ENCODE data around the gene RXYLT1. TPM values are rescaled to one million over a fixed set of nuclear protein-coding genes. Genes with fewer than 3 reads are reported as not detected.

RXYLT1 gene
- total RNA-seq, 1 donor from 2014 or later, result 18.6 TPM

DNA sequence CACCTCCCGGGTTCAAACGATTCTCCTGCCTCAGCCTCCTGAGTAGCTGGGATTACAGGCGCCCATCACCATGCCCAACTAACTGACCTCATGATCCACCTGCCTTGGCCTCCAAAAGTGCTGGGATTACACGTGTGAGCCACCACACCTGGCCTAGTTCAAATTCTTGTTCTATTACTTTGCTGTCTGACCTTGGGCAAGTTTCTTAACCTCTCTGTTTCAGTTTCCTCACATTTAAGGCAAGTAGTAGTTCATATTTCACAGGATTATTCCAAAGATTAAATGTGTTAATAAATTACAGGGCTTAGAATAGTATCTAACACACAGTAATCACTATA lies 10.9 kb downstream of the RXYLT1 start:
- TF ChIP-seq, protein P1, sequence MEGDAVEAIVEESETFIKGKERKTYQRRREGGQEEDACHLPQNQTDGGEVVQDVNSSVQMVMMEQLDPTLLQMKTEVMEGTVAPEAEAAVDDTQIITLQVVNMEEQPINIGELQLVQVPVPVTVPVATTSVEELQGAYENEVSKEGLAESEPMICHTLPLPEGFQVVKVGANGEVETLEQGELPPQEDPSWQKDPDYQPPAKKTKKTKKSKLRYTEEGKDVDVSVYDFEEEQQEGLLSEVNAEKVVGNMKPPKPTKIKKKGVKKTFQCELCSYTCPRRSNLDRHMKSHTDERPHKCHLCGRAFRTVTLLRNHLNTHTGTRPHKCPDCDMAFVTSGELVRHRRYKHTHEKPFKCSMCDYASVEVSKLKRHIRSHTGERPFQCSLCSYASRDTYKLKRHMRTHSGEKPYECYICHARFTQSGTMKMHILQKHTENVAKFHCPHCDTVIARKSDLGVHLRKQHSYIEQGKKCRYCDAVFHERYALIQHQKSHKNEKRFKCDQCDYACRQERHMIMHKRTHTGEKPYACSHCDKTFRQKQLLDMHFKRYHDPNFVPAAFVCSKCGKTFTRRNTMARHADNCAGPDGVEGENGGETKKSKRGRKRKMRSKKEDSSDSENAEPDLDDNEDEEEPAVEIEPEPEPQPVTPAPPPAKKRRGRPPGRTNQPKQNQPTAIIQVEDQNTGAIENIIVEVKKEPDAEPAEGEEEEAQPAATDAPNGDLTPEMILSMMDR (IDR thresholded peaks at IDR 0.05), result no peak
- Mint-ChIP-seq H3K9me3 (ENCODE audit: unreplicated experiment) (no peaks in the 10 kb centered on the region), H3K4me3 (ENCODE audit: unreplicated experiment) (no peak overlapping the region), H3K27ac (ENCODE audit: unreplicated experiment) (no peak overlapping the region), H3K36me3 (ENCODE audit: unreplicated experiment) (peaks cover 22% of the 10 kb centered on the region), H3K27me3 (ENCODE audit: unreplicated experiment) (no peaks in the 10 kb centered on the region), H3K4me1 (ENCODE audit: unreplicated experiment) (peaks cover 4% of the 10 kb centered on the region)
- DNase-seq (ENCODE audit: extremely low spot score, unreplicated experiment), result no peak

DNA sequence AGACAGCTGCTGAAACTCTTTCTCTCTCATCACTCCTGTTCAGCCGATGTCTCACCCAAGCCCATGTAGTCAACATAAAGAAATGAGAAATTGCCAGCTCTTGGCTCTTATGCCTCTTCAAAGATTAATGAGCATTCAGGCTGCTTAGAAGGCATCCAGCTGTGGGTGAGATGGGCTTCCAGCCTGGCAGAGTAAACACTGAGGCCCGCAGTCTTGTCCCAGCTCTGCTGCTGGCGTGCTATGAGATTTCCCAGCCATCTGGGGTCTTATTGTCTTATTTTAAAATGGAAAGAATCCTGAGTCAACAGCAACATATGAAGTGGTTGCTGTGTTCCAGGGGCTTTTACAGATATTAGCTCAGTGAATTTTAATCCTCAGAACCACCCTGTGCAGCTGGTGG lies 12.6 kb downstream of the RXYLT1 start:
- no peak overlapping the region for H3K4me3 Mint-ChIP-seq (ENCODE audit: unreplicated experiment)

DNA sequence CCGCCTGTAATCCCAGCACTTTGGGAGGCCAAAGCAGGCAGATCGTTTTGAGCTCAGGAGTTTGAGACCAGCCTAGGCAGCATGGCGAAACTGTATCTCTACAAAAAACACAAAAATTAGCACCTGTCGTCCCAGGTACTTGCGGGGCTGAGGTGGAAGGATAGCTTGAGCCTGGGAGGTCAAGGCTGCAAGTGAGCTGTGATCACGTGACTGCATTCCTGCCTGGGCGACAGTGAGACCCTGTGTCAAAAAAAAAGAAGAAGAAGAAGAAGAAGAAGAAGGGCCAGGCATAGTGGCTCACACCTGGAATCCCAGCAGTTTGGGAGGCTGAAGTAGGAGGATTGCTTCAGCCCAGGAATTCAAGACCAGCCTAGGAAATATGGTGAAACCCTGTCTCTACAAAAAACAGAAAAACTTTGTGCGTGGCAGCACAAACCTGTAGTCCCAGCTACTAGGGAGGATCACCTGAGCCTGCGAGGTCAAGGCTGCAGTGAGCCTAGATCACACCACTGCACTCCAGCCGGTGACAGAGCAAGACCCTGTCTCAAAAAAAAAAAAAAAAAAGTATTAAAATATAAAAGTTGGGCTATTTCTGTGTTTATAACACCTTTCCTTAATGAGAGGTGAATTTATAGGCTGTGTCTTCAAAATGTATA lies 15.5 kb downstream of the RXYLT1 start:
- Mint-ChIP-seq H3K4me3 (ENCODE audit: unreplicated experiment) (no peak overlapping the region), H3K27me3 (ENCODE audit: unreplicated experiment) (no peaks in the 10 kb centered on the region), H3K4me1 (ENCODE audit: unreplicated experiment) (no peaks in the 10 kb centered on the region), H3K9me3 (ENCODE audit: unreplicated experiment) (no peaks in the 10 kb centered on the region), H3K27ac (ENCODE audit: unreplicated experiment) (no peak overlapping the region), H3K36me3 (ENCODE audit: unreplicated experiment) (peaks cover 5% of the 10 kb centered on the region)
- DNase-seq (ENCODE audit: extremely low spot score, unreplicated experiment), result no peak
- TF ChIP-seq, protein P1 (IDR thresholded peaks at IDR 0.05), result no peak

More for the DNA sequence above, 12.6 kb downstream of the RXYLT1 start:
- Mint-ChIP-seq H3K27ac (ENCODE audit: unreplicated experiment) (no peak overlapping the region), H3K9me3 (ENCODE audit: unreplicated experiment) (no peaks in the 10 kb centered on the region), H3K27me3 (ENCODE audit: unreplicated experiment) (no peaks in the 10 kb centered on the region), H3K36me3 (ENCODE audit: unreplicated experiment) (peaks cover 17% of the 10 kb centered on the region), H3K4me1 (ENCODE audit: unreplicated experiment) (peaks cover 2% of the 10 kb centered on the region)
- TF ChIP-seq, protein P1 (IDR thresholded peaks at IDR 0.05), result no peak
- DNase-seq (ENCODE audit: extremely low spot score, unreplicated experiment), result no peak

DNA sequence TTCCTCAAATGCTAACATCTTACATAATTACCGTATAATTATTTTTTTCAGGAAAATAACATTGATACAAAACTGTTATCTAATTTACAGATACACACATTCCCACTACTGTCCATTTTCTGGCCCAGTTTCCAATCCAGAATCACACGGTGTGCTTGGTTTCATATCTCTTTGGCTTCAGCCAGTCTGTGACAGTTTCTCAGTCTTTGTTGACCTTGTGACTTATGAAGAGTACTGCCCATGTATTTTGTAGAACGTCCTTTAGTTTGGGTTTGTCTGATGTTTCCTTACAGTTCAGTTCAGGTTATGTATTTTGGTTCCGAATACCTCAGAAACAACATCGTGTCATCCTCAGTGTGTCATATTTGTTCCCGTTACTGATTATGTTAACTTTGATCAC lies 16.2 kb downstream of the RXYLT1 start:
- no peak overlapping the region for H3K4me3 Mint-ChIP-seq (ENCODE audit: unreplicated experiment)
- peaks cover 2% of the 10 kb centered on the region for H3K4me1 Mint-ChIP-seq (ENCODE audit: unreplicated experiment)
- H3K36me3 Mint-ChIP-seq (ENCODE audit: unreplicated experiment), result no peaks in the 10 kb centered on the region
- H3K27me3 Mint-ChIP-seq (ENCODE audit: unreplicated experiment), result no peaks in the 10 kb centered on the region
- H3K27ac Mint-ChIP-seq (ENCODE audit: unreplicated experiment), result no peak overlapping the region
- TF ChIP-seq, protein P1 (IDR thresholded peaks at IDR 0.05), result no peak
- H3K9me3 Mint-ChIP-seq (ENCODE audit: unreplicated experiment), result no peaks in the 10 kb centered on the region
- no peak for DNase-seq (ENCODE audit: extremely low spot score, unreplicated experiment)

DNA sequence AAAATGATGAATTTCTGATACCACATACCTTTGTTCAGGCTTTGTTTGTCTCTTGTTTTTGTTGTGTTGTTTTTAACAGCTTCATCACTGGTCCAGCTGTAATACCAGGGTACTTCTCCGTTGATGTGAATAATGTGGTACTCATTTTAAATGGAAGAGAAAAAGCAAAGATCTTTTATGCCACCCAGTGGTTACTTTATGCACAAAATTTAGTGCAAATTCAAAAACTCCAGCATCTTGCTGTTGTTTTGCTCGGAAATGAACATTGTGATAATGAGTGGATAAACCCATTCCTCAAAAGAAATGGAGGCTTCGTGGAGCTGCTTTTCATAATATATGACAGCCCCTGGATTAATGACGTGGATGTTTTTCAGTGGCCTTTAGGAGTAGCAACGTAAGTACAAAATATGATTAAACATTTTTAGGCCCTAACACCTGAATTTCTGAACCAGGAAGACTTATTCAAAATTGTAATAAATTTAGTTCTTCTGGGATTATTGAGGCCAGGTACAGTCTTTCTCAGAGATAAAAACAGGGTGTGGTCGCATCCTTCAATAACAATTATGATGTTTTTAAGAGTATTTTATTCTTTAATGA lies 22.4 kb downstream of the RXYLT1 start:
- H3K27me3 Mint-ChIP-seq (ENCODE audit: unreplicated experiment), result no peaks in the 10 kb centered on the region
- H3K4me1 Mint-ChIP-seq (ENCODE audit: unreplicated experiment), result peaks cover 19% of the 10 kb centered on the region
- TF ChIP-seq, protein P1 (IDR thresholded peaks at IDR 0.05), result peak; percentile 74
- H3K36me3 Mint-ChIP-seq (ENCODE audit: unreplicated experiment), result no peaks in the 10 kb centered on the region
- no peak overlapping the region for H3K4me3 Mint-ChIP-seq (ENCODE audit: unreplicated experiment)
- DNase-seq (ENCODE audit: extremely low spot score, unreplicated experiment), result no peak
- no peak overlapping the region for H3K27ac Mint-ChIP-seq (ENCODE audit: unreplicated experiment)
- H3K9me3 Mint-ChIP-seq (ENCODE audit: unreplicated experiment), result no peaks in the 10 kb centered on the region
